Activated naive CD4-positive, alpha-beta T cell treated with anti-CD3 and anti-CD28 coated beads, Interleukin-2, amount 50 U/mL, for 16 hours (primary cell): ENCODE data around the gene PELI1.
"Not testable (repeated sequence)": the region's sequence is repeated elsewhere in the genome, so short reads cannot be mapped to it uniquely, and the experiment has no call there.

ENCODE experiments used
- DNase-seq: peaks from one replicate; pipeline ENCODE4 v3.0.0-alpha.2; 2020

Gene PELI1

DNA sequence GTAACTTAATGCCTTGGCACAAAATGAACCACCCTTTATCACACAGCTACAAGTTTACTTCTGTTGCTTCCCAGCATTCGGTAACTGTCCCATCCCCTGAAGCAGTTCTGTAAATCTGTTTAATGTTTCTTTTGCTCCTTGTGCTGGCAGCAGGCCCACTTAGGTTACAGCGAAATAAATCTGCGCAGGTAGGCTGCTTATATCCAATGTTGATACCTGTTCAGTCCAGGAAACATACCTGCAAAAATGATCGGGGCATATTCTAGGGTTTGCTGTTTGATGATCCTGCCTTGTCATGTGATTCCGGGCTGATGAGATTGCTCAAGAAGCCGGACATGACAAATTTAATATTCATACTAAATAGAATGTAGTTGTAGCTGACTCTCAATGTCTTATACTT lies 23.3 kb downstream of the PELI1 start:
- DNase-seq = no peak

GRCh38 chr2:64120008-64120407 lies 24.2 kb downstream of the PELI1 start:
- DNase-seq = no peak

GRCh38 chr2:64119369-64119768 lies 24.9 kb downstream of the PELI1 start:
- no peak for DNase-seq

DNA sequence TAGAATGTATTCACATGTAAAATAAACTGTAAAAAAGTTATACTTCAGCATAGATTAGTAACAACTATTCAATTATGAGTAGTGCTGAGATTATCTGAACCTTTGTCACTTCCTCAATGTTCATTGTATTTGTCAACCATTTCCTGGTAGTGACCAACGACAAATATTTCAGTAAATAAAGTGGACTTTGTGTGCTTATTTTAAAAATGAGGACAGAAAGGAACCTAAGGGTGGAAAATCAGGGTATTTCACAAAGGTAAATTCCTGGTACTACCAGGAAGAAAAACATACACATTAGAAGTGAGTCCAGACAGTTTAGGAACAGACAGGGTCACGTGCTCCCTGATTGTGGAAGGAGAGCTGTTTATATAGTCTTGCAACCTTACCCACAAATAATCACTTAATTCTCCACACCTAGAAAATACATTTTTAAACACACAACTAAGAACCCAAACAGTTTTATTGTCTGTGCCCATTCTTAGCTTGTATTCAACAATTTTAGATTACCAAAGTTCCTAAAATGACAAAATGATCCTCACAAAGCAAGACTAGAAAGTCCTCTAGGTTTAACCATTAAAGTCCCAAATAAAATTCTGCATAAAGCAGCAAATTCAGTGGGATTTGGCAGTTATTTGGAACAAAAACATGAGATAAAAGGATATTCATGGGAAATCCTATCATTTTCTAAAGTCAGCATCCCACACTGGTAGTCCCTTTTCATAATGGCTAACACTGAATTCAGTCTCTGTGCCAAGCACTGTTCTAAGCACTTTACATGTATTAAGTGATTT lies 28.2 kb downstream of the PELI1 start:
- DNase-seq = no peak

- DNase-seq = no peak
Observed at GRCh38 chr2:64114912-64115277, 29.3 kb downstream of the PELI1 start.

DNA sequence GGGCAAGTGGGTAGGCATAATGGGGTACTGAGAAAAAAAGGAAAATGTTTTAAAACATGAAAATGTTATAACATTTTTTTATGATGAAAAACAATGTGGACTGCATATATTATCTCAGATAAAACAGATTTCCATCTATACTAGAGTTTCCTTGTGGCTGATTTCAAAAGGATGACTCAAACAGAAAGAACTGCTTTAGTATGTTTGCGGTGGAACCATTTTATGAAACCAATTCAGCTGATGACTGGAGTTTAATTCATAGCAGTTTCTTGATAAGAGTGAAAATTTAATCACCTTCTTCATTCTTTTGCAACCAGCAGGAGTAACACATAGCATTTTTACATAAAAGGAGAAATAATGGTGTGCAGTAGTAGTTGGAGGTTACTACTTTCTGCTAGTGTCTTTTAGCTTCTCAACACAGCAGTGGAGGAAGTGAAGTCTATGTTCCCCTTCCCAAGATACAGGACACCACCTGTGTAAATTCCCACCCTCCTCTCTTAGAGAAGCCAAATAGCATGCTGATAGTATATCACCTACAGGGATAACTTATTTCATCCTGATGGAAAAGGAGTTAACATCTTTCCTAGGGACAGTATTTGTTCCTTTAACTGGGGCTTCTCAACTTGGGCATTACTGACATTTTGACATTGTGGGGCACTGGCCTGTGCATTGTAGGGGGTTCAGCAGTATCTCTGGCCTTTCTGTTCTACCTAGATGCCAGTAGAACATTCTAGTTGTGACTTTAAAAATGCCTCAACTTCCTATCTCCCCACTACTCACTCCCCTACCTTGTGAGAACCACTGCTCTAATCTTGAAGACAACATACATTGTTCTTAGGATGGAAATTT lies 29.9 kb downstream of the PELI1 start:
- no peak for DNase-seq

DNA sequence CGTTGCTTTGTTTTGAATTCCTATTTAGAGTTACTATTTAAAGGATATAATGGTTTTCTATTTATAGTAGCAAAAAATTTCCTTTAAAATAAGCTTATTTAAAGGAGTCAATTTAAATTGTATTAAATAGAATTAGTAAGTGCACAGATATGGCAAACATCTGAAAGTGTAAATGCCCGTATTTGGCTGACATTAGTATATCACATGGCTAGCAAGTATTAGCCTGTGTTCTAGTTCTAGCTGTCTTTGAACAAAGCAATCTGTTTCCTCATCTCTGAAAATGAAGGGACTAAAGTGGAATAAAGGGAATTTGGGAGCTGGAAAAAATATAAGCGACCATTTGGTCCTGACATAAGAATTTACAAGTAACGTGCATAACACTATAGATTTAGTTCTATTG lies 32.2 kb downstream of the PELI1 start:
- DNase-seq = no peak

- no peak for DNase-seq
Observed at GRCh38 chr2:64111426-64111825, 32.8 kb downstream of the PELI1 start.

- no peak for DNase-seq
Observed at GRCh38 chr2:64108666-64109241, 35.5 kb downstream of the PELI1 start.

GRCh38 chr2:64106481-64106880 lies 37.7 kb downstream of the PELI1 start:
- DNase-seq = no peak

- DNase-seq = no peak
Observed at GRCh38 chr2:64105670-64106461, 38.4 kb downstream of the PELI1 start.

DNA sequence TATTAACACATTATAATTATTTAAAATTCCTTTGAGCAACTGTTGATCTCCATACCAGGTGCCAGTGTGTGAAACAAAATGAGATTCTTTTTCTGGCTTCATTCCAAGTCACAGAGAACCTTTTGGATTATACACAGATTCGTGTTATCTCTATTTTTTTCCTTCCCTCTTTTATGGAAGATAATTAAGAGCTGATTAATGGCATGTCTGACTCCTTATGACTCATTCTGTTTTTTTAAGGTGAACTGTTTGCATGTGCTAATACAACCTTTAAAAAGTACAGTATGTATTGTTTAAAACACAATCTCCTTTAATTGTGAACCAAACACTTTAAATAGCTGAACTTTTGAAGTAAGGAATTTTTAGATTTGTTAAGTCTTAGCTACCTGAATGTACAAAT lies 39.3 kb downstream of the PELI1 start:
- no peak for DNase-seq

- DNase-seq = not testable (repeated sequence)
Observed at GRCh38 chr2:64102736-64103135, 41.5 kb downstream of the PELI1 start.

- DNase-seq = no peak
Observed at GRCh38 chr2:64101141-64101591, 43.1 kb downstream of the PELI1 start.

DNA sequence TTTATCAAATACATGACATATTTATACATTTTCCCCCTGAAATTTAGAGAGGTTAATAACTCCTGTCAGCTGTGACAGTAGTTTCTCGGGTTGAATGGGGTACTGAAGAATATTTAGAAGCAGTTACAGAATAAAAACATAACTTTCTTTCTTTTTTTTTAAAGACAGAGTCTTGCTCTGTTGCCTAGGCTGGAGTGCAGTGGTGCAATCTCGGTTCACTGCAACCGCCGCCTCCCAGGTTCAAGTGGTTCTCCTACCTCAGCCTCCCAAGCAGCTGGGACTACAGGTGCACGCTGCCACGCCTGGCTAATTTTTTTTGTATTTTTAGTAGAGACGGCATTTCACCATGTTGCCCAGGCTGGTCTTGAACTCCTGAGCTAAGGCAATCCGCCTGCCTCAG lies 43.6 kb downstream of the PELI1 start:
- DNase-seq = not testable (repeated sequence)

DNA sequence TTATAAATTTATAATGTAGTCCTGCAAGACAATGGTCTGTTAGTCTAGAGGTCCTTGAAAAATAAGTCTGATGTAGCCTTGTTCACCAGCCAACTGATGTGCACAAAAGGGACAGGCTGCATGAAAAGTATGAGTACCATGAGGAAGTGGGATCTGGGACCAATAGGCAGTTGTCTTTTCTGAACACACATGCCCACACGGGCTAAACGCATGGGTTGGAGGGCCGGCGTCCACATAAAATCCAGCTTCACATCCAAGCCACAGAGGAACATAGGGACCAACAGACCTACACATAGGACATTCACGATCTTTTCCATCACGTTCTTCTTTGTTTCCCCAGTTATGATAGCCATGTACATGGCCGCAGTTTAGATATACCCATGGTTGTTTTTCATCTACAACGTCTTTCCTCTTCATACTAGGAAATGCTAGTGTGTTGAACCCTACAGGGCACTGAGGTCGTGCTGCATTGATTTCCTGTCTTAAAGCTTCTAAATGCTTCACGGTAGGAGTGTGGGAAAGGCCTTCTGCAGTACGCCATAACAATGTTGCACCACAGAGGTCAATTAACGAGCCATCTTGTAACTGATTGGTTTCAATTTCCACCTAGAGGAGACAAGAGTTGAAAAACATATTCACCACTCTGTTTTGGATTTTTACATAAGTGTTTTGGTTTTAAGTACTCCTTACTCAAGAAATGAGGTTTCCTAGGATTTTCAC lies 49.4 kb downstream of the PELI1 start:
- no peak for DNase-seq

- no peak for DNase-seq
Observed at GRCh38 chr2:64093341-64093740, 50.9 kb downstream of the PELI1 start.

DNA sequence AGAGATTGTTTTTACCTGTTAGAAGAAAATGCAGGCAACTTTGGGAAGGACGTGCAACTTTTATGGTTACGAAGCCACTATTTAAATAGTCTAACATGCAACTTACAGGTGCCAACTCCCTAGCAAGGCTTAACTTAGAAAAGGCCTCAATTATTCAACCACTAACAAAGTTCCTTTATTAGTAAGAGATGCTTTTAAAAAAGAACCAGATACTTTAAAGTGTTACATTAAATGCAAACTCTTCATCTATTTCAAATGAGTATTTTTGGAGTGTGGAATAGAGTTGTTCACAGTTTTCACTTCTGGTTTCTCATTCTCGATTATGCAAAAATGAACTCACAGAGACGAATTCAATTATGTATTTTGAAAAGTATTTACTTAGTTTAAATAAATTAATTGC lies 51.7 kb downstream of the PELI1 start:
- no peak for DNase-seq

DNA sequence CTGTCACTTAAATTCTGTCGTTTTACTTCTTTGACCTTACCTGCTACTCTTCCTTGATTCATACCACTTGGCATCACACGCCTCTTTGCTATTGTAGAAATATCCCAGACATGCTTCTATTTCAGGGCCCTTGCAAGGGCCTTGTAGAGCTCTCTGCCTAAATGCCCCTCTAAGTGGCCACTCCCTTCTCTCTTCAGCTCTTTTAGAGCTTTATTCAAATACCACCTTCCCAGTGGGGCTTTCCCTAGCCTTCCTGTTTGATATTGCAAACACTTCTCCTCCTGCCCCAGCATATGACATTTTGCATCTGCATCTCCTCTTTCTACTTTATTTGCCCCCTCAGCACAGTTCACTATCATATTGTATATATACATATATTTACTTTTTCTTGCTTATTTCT lies 54.0 kb downstream of the PELI1 start:
- no peak for DNase-seq

DNA sequence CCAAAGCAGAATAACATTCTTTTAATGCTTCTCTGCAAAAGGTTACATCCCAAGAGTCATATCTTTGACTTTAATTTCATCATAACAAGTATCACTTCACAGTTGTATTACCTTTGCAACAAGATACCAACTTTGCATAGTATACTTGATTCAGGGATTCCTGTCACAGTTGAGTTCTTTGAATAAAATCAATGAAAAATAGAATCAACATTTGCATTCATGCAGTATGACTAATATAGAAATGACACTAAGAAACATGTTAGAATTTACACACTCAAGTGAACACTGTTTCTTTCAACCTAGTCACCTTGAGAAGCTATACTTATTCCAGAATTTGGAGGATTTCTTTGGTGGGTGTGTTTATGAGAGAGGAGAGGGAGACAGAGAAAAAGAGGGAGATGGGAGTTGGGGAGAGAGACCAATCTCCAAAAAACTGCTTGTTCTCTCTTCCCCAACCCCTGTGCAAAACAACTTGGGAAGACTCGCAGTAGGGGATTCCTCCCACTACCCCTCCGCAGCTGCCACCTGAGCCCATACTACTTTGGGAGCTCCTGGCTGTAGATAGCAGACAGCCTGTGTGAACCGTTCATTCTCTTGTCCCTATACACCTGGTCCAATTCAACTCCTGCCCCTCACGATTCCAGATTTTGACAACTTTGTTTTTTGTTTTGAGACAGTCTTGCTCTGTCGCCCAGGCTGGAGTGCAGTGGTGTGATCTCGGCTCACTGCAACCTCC lies 57.7 kb downstream of the PELI1 start:
- DNase-seq = no peak

DNA sequence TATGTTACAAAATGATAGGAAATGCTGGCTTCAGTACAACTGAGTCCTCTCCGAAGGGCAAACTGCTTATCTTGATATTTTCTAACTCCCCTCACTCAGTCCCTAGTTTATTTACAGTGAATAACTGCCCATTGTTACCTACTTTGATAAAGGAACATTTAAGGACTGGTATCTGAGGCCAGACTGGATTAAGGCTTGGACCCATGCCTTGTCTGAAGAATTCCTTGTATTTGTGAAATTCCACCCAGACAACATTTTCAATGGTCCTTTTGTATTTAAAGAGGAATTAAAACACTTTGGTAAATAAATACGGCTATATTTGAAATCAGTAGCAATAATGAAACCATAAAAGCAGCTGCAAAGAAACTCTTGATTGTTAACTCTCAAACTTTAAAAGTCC lies 58.3 kb downstream of the PELI1 start:
- no peak for DNase-seq

DNA sequence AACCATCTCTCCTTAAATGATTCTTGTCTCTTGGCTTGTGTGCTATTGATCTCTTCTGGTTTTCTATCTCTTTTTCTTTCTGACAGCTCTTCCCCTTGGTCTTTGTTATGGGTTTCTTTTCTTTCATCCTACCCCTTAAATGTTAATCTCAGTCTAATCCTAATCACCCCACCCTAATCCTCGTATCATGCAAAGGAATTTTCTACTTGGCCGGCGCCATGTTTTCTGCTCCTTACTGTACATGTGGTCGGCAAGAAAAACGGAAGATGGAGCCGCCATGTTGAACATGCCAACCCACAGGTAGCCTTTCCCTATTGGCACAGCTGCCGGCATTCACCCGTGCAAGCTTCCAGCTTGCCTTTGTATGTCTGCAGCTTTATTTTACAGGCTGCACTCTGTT lies 63.2 kb downstream of the PELI1 start:
- DNase-seq = no peak
